Small intestine (tissue), 7 donors: ENCODE results near the gene CCL19. TPM values are rescaled to one million over a fixed set of nuclear protein-coding genes. Genes with fewer than 3 reads are reported as not detected.

Source experiments
- DNase-seq, 2 donors: peaks; one replicate each; pipeline versions ENCODE4 v3.0.0 to v3.0.0-alpha.2; 2013
- FAIRE-seq: peaks from 2 replicates; lab custom pipeline; 2012; peaks lifted over from hg19 to GRCh38; lab: Jason Lieb, UNC
- H3K27ac ChIP-seq, 3 donors: one replicate each; pipeline ENCODE4 v1.5.1; 2013; ENCODE audit warnings: low read length in 2 of 3, mild to moderate bottlenecking in 2 of 3, control low read depth in 1 of 3, inconsistent platforms in 1 of 3, low read depth in 1 of 3, moderate library complexity in 1 of 3
- H3K27me3 ChIP-seq, 3 donors: one replicate each; pipeline ENCODE4 v1.6.1; 2013; ENCODE audit warnings: low read length in 3 of 3, inconsistent platforms in 1 of 3; ENCODE audit not compliant: control insufficient read depth in 3 of 3, insufficient read depth in 3 of 3
- H3K36me3 ChIP-seq, 3 donors: one replicate each; pipeline ENCODE4 v1.6.1; 2013; ENCODE audit warnings: low read length in 3 of 3, inconsistent platforms in 1 of 3, low read depth in 1 of 3, mild to moderate bottlenecking in 1 of 3, moderate library complexity in 1 of 3; ENCODE audit not compliant: control insufficient read depth in 3 of 3, insufficient read depth in 2 of 3
- H3K4me1 ChIP-seq, 3 donors: one replicate each; pipeline ENCODE4 v1.6.1; 2013; ENCODE audit warnings: low read length in 2 of 3, inconsistent platforms in 1 of 3, low read depth in 1 of 3, mild to moderate bottlenecking in 1 of 3, moderate library complexity in 1 of 3; ENCODE audit not compliant: control insufficient read depth in 3 of 3, insufficient read depth in 2 of 3
- H3K4me3 ChIP-seq, 3 donors: one replicate each; pipeline ENCODE4 v1.5.1; 2013; ENCODE audit warnings: low read length in 3 of 3, control low read depth in 1 of 3, inconsistent platforms in 1 of 3, low read depth in 1 of 3, mild to moderate bottlenecking in 1 of 3, moderate library complexity in 1 of 3
- H3K9me3 ChIP-seq, 2 donors: one replicate each; pipeline ENCODE4 v1.6.1; 2013; ENCODE audit warnings: low read depth in 1 of 2, low read length in 1 of 2; ENCODE audit not compliant: control insufficient read depth in 2 of 2, insufficient read depth in 1 of 2
- WGBS, 3 donors: extraction: QIAGEN DNeasy Blood & Tissue Kit; methylation state at CpG; one replicate each; pipeline ENCODE4 v1.1.7; 2013; 5-methylcytosine and 5-hydroxymethylcytosine counted together
- polyA plus RNA-seq, 4 donors: library from polyadenylated mRNA; stranded (reverse) in 3 of 4; unstranded in 1 of 4; fragments of 200-250 nt in 3 of 4; fragments of 120-200 nt in 1 of 4; gene quantifications; one replicate each; pipeline versions ENCODE4 v1.2.1 to v1.2.3, GENCODE V29; 2013
- donor health status: healthy with polysubstance abuse.
- donor health status: control.
- donor health status: control.
- donor health status: Bipolar disorder and iron deficiency.
- donor health status: healthy.

CCL19 gene
- polyA plus RNA-seq, 4 donors: 5.5 to 7.6 TPM; not detected in 2

DNA sequence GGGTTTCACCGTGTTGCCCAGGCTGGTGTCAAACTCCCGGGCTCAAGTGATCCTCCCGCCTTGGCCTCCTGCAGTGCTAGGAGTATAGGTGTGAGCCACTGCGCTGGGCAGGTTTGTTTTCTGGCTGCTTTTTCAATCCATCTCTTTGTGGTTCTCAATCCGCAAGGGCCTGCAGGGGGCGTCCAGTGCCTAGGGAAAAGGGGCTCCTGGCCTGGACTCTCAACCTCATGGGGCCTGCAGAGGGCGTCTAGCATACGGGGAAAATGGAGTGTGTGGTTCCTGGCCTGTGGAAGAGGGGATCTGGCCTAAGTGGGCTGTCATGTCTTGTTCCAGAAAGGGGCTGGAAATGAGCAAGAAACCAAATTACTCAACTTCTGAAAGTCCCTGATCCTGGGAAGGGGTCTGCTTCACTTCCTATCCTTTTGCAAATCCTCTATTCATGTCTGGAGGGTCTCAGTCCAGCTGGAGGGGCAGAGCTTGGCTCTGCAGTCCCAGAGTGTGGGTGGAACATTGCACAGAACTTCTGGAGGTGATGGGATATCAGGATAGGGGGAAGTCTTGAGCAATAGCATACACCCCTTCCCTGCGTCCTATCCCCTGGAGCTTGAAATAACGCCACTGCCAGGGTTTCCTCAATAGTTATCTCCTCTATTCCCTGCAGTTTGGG, 15.9 kb downstream of the CCL19 start:
- no peak for FAIRE-seq
- Histone ChIP-seq H3K27ac (no peak overlapping the region), H3K27me3 (no peaks in the 10 kb centered on the region), H3K4me1 (no peaks in the 10 kb centered on the region), H3K36me3 (no peaks in the 10 kb centered on the region), H3K9me3 (peaks cover 0 to 6% of the 10 kb centered on the region in 2 donors), H3K4me3 (no peak overlapping the region)
- WGBS, 3 donors: 25 to 31% (median 30%) methylated on average over 10 of the region's 10 CpGs
- DNase-seq: peak; percentile 74 to 85

DNA sequence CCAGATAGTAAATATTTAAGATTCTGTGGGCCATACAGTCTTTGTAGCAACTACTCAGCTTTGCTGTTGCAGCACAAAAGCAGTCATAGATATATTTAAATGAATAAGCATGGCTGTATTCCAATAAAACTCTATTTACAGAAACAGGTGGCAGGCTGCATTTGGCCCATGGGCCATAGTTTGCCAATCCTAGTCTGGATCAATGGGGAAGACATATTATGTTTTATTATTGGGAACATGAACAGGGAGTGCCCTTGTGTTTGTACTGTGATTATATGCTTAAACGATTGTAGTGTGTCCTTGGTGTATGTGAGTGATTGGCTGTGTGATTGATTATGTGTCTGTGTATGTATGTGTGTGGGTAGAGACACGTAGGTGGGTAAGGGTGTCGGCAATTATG, 16.6 kb downstream of the CCL19 start:
- no peak overlapping the region for H3K27ac ChIP-seq
- H3K36me3 ChIP-seq: no peaks in the 10 kb centered on the region
- WGBS, 3 donors: 37 to 65% (median 51%) methylated on average over 3 of the region's 3 CpGs
- no peak for FAIRE-seq
- H3K9me3 ChIP-seq: peaks cover 0 to 13% of the 10 kb centered on the region in 2 donors
- no peaks in the 10 kb centered on the region for H3K27me3 ChIP-seq
- no peaks in the 10 kb centered on the region for H3K4me1 ChIP-seq
- DNase-seq: peak in 1 of 2 donors; percentile 42
- H3K4me3 ChIP-seq: no peak overlapping the region

DNA sequence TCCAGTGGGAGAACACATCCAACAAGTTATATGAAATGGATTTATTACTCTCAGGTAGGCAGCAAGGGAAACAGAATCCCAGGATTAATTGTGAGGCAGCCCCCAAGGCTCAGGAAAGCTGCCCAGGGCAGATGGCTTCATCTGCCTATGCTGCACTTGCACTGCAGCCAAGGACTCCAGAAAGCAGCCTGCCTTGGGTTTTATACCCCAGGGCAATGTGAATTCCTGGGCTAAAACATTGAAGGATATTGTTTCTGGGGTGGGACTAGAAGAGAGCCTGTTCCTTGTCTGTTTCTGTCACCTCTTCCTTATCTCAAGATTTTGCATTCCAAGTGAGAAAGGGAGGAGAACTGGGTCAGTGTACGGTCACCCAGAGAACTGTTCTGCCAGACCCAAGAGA, 19.8 kb downstream of the CCL19 start:
- no peaks in the 10 kb centered on the region for H3K4me1 ChIP-seq

DNA sequence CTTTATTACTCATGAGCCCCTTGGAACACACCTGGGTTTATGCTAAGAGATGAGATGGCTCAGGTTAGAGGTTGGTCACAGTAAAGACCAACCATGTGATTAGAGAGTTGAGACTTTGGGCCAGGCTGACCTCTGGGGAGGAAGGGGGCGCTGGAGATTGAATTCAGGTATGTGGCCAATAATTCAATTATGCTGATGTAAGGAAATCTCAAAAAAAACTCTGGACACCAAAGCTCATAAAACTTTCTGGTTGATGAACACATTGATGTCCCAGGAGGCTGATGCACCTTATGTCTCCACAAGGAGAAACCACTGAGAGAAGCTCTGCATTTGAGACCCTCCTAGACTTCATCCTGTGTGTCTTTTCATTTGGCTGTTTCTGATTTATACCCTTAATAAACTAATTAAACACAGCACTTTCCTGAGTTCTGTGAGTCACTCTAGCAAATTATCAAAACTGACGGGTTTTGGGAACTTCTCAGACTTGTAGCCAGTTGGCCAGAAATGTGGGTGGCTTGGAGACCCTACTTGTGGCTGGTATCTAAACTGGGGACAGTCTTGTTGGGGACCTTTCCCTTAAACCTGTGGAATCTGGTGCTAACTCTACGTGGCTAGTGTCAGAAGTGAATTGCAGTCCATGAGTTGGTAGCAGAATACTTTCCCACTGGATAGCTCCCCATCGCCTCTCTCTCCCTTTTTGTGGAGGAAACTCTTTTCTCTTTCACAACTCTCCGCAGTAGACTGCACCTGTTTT, 21.1 kb downstream of the CCL19 start:
- no peaks in the 10 kb centered on the region for H3K27me3 ChIP-seq
- peaks cover 0 to 13% of the 10 kb centered on the region in 2 donors for H3K9me3 ChIP-seq
- H3K4me3 ChIP-seq: no peak overlapping the region
- peaks cover 0 to 4% (median 2%) of the 10 kb centered on the region in 3 donors for H3K36me3 ChIP-seq
- no peak overlapping the region for H3K27ac ChIP-seq
- WGBS, 3 donors: 82 to 96% (median 91%) methylated on average over 5 of the region's 5 CpGs
- no peak for DNase-seq
- no peak for FAIRE-seq
- no peaks in the 10 kb centered on the region for H3K4me1 ChIP-seq

More for the DNA sequence above, 19.8 kb downstream of the CCL19 start:
- DNase-seq (no peak), FAIRE-seq (no peak)
- Histone ChIP-seq H3K27ac (no peak overlapping the region), H3K36me3 (peaks cover 0 to 4% (median 2%) of the 10 kb centered on the region in 3 donors), H3K4me3 (no peak overlapping the region), H3K9me3 (peaks cover 0 to 13% of the 10 kb centered on the region in 2 donors), H3K27me3 (no peaks in the 10 kb centered on the region)
- 77 to 95% (median 88%) methylated on average over 1 of the region's 1 CpG for WGBS, 3 donors

DNA sequence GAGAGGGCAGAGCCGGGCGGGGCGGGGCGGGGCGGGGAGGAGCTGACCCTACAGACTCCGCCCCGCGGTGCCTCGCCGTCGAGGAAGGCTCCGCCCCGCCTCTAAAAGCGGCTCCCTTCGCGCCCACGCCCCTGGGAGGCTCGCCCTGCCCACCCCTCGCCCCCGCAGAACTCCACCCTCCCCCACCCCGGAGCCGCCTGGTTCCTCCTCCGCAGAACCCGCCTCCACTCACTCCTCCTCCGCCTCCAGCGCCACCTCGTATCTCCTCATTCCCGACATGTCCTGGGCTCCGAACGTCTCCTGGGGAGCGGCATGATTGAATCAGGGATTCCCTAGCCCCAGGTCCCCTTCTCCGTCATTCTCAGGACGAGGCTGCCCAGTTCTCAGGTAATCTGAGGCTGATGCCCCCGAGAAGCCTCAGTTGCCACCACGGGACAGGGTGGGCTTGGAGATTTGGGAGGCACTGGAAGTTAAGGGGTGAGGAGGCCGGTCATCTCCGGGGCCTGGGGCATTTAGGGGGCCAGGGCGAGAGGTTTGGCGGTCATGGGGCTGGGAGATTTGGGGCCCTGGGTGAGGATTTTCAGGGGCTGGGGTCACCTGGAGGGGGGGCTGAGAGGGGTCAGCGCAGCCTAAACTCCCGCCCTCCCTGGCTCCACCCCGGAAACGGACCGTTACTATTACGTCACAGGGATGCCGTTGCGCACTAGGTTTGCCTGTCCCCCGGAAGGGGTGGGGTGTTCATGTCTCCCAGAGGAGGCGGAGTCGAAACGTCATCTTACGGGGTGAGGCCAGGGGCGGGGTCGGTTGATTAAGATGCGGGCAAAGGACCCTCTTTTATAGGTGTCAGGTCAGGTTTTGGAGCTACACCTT, 25.5 kb downstream of the CCL19 start:
- FAIRE-seq (no peak), DNase-seq (peak; percentile 96 to 97)
- Histone ChIP-seq H3K36me3 (peaks cover 0 to 26% (median 2%) of the 10 kb centered on the region in 3 donors), H3K9me3 (peaks cover 0 to 9% of the 10 kb centered on the region in 2 donors), H3K27ac (peak overlapping the region; percentile 99 to 100 (median 99)), H3K27me3 (no peaks in the 10 kb centered on the region), H3K4me3 (peak overlapping the region; percentile 68 to 87 (median 73)), H3K4me1 (peaks cover 0 to 9% (median 3%) of the 10 kb centered on the region in 3 donors)
- WGBS, 3 donors: 2% methylated on average over 45 to 55 of the region's 55 CpGs

DNA sequence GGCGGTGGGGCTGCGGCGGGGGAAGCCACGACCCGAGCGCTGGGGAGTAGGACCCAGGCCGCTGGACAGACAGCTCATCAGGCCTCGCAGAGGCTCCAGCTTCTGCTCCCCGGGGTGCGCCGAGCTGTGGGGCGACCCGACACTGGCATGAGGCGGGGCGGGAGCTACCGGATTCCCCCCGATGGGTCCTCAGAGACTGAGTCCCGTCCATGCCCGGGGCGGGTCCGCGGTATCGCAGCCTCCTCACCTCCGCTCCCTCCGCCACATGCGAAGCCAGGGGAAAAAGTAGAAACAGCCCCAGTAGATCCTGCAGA, 26.1 kb downstream of the CCL19 start:
- DNase-seq (no peak), FAIRE-seq (no peak)
- peaks cover 0 to 9% (median 3%) of the 10 kb centered on the region in 3 donors for H3K4me1 ChIP-seq
- peak overlapping the region; percentile 79 to 99 (median 88) for H3K27ac ChIP-seq
- H3K9me3 ChIP-seq: peaks cover 0 to 6% of the 10 kb centered on the region in 2 donors
- peaks cover 3 to 32% (median 4%) of the 10 kb centered on the region in 3 donors for H3K36me3 ChIP-seq
- WGBS, 3 donors: 1 to 2% (median 1%) methylated on average over 22 to 26 of the region's 26 CpGs
- no peaks in the 10 kb centered on the region for H3K27me3 ChIP-seq
- H3K4me3 ChIP-seq: peak overlapping the region; percentile 29 to 73 (median 71)

DNA sequence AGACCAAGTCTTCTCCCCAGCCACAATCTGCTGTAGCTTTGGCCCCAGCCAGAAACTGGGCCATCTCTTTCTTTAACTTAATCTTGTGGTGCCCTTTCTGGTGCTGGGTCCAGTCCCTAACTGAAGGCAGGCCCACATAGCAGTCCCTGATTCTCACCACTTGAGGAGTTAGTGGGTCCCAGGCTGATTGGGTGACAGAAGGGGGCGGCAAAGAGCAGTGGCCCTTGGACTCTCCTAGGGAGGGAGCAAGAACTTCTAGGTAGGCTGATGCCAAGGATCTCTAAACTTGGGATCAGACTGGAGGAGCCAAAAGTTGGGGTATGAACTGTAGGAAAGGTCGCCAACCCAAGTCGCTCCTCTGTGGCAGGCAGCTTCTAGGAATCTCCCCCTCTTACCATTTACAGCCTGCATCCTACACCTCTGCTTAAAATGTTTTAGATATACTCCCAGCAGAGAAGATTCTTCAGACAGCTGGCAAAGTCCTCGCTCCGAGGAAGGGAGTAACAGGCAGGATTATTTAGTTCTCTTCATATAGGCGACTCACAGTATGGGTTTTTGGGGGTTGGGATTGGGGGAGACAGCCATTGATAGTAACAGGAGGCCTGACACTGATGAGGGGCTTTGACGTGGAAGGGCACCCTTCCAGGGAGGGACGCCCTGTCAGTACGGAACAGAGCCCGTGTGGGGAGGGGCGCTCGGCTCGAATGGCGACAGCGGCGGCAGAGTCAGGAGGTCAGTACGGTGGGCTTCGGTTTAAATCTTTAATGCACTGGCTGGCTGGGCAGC, 26.6 kb downstream of the CCL19 start:
- H3K27me3 ChIP-seq: no peaks in the 10 kb centered on the region
- peaks cover 0 to under 1% of the 10 kb centered on the region in 2 donors for H3K9me3 ChIP-seq
- peak overlapping the region; percentile 29 to 73 (median 71) for H3K4me3 ChIP-seq
- peak overlapping the region; percentile 79 to 99 (median 88) for H3K27ac ChIP-seq
- H3K4me1 ChIP-seq: peaks cover 0 to 9% (median 3%) of the 10 kb centered on the region in 3 donors
- 4 to 16% (median 15%) methylated on average over 18 of the region's 18 CpGs for WGBS, 3 donors
- DNase-seq (peak; percentile 89 to 91), FAIRE-seq (no peak)
- peaks cover 3 to 37% (median 4%) of the 10 kb centered on the region in 3 donors for H3K36me3 ChIP-seq
